Putamen (tissue), 1 donor: ENCODE measurements around the gene GPR108.

Source experiments
- DNase-seq: peaks from one replicate; pipeline ENCODE4 v3.0.0-alpha.2; 2016; ENCODE audit warnings: low spot score

GPR108 gene

DNA sequence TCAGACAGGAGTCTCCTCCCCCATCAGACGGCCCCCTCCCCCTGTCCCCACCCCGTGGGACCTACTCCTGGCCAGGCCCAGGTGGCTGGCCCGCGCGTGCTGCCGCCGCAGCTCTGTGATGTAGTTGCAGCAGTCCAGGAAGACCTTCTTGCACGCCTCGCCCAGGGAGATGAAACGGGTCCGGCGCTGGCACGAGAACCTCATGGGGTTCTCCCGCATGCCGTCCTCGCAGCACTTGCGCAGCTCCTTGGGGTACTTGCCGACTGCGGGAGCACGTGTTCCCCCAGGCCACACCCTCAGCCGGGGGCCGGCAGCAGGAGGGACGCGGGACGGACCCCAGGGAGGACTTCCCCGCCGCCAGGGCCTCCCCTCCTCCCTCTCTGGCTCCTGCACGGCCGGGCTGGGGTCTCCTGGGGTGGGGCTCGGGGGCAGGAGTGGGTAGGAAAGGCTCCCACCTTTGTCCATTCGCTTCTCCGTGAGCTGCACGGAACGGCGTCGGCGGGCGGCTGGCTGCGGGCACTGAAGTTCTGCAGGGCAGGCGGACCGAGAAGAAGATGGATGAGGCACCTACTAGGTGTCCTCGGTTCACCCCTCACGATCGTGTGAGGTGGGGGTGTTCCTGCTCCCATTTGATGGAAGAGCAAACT lies 30.2 kb downstream of the GPR108 start:
- DNase-seq = no peak

DNA sequence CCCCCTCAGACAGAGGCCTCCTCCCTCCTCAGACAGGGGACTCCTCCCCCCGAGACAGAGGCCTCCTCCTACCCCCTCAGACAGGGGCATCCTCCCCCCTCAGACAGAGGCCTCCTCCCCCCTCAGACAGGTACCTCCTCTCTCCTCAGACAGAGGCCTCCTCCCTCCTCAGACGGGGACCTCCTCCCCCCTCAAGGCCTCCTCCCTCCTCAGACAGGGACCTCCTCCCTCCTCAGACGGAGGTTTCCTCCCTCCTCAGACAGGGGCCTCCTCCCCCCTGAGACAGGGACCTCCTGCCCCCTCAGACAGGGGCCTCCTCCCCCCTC lies 30.8 kb downstream of the GPR108 start:
- no peak for DNase-seq

DNA sequence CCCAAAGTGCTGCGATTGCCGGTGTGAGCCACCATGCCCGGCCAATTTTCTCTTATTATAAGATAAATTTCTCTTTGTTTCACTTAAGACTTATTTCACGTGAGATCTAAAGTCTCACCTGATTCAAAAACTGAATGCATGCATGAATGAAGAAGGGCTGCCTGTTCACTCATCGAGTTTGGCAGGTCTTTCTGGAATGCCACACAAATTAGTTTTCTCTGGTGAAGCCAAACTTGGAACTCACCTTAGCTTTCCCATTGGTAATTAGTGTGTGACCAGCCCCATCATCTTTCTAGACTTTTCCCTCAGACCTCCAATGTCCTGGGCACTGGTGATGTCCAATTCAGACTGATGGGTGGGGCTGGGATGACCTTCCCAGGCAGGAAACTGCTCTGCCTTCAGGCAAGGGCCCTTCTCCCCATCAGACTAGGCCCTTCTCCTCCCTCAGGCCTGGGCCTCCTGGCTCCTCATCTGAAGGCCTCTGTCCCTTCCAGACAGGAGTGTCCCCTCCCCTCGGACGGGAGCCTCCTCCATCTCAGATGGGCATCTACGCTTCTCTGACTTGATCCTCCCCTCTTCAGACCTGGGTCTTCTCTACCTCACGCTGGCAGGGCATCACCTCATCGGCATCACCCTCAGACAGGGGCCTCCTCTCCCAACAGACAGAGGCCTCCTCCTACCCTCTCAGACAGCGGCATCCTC lies 31.3 kb downstream of the GPR108 start:
- no peak for DNase-seq

DNA sequence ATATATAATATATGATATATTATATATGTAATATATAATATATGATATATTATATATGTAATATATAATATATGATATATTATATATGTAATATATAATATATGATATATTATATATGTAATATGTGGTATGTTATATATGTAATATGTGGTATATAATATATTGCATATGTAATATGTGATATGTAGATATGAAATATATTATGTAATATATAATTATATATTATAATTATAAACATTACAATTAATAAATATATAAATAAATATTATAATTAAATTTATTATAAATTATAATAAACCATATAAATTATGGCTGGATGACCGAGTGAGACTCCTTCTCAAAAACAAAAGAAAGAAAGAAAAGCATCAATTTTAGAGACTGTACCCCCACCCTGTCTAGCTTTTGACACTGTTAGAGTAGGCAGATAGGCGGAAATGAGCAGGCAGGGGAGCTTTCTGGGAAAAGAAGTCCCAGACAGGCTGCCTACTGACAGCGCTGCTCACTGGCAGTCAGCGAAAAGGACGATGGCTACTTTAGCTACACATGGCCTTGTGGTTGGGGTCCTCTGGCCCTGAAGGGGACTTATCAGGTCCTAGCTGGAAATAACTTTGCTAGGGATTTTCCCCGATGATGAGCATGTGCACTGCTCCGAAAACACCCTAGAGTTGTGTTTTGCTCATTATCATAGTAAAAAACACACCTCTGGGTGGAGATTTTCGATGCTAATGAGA lies 36.6 kb downstream of the GPR108 start:
- DNase-seq = no peak

- DNase-seq = no peak
These were observed 37.4 kb downstream of the GPR108 start for GRCh38 chr19:6699935-6700334.

- DNase-seq = no peak
These were observed 40.1 kb downstream of the GPR108 start for GRCh38 chr19:6697291-6697690.

GRCh38 chr19:6696239-6696820 lies 41.0 kb downstream of the GPR108 start:
- no peak for DNase-seq

- no peak for DNase-seq
These were observed 43.1 kb downstream of the GPR108 start for GRCh38 chr19:6694147-6694815.

DNA sequence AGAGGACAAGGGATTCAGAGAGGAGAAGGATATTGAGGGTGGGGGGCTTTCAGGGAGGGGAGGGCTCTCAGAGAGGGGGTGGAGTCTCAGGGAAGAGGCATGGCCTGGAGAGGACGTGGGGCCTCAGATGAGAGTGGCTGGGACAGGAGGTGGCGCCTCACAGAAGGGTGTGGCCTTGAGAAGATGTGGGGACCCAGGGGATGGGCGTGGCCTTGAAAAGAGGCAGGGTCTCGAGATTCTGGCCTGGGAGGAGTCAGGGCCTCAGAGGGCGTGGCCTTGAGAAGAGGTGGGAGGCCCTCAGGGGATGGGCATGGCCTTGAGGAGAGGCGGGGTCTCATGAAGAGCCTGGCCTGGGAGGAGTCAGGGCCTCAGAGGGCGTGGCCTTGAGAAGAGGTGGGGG lies 43.7 kb downstream of the GPR108 start:
- DNase-seq = no peak

- no peak for DNase-seq
These were observed 44.3 kb downstream of the GPR108 start for GRCh38 chr19:6693056-6693471.

DNA sequence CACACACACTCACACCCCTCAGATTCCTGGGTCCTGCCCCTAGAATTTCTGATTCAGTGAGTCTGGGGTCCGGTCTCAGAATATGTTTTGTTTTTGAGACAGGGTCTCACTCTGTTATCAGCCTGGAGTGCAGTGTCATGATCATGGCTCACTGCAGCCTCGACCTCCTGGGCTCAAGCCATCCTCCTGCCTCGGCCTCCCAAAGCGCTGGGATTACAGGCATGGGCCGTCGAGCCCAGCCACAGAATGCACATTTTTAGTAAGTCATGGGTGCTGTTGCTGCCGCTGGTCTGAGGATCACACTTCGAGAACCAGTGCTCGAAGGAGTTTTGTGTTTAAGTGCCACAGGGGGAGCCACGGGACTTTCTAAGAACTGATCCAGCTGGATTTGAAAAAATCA lies 45.4 kb downstream of the GPR108 start:
- DNase-seq = no peak

DNA sequence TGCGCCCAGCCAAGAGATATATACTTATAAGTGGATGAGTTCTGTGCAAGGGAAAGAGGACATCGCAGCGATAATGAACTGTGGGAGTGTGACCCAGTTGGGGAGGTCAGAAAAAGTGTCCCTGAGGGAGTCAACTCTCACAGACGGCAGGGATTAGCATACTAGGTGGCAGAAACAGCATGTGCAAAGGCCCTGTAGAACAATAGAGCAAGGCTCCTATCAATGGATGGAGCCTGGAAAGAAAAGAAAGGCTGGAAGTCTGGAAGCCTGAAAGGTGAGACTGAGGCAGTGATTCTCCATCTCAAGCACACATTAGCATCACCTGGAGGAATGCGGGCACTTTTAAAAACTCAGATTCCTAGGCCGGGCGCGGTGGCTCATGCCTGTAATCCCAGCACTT lies 46.0 kb downstream of the GPR108 start:
- no peak for DNase-seq

- DNase-seq = no peak
These were observed 47.1 kb downstream of the GPR108 start for GRCh38 chr19:6690160-6690885.

DNA sequence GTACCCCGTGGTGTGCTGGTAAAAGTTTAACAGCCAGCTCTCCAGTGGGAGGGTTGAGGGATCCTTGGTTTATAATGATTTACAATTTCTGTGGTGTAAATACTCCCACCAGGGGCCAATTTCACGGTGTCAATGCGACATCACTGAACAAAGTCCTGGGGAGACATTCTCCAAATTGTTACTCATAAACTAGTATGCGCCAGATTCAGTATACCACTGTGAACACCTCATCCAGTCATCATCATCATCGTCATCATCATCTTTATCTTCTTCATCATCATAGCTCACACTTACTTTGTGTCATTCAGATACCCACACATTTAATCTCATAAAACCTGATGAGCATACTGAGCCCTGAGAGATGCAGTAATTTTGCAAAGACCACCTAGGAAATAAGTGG lies 50.3 kb downstream of the GPR108 start:
- DNase-seq = no peak

- DNase-seq = no peak
These were observed 50.8 kb downstream of the GPR108 start for GRCh38 chr19:6686628-6686975.

DNA sequence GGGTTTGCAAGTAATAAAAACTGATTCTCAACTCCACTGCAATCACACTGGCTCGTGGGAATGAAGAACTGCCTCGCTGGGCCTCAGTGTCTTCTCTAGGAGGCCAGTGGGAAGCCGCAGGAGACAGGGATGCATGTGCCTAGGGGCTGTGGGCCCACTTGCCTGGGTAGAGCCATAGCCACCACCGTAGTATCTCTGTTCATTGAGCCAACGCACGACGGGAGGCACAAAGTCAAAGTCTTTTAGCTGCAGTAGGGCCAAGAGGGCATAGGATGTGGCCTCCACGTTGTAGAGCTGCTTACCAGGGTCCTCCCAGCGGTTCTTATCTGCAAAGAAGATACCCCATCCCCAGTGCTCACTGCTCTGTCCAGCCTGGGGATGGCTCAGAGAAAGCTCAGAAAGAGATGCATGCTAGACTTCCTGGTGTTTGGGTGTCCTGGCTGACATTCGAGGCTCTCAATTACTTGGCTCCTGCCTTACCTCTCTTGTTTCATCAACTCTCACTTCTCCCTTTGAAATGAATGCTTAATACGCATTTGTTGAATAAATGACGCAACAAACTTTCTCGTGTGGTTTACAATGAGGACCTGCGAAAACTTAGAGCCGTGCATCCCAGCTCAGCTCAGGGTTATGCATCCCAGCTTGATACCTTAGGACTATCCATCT lies 51.3 kb downstream of the GPR108 start:
- no peak for DNase-seq

DNA sequence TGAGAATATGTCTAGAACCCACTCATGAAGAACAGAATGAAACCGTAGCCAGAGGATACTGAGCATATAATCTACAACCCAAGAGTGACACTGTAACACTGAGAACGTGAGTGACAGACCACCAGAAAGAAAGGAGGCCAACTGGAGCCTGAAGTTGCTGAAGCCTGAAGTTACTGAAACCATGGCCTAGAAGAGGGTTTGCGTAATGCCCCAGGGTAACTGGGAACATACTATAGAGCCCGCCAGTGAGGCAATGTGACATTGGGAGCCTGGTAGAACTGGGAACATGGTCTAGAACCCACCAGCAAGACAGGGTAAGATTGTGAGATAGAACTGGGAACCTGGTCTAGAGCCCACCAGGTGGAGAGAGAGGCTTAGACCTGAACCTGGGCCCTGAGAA lies 51.9 kb downstream of the GPR108 start:
- DNase-seq = no peak

DNA sequence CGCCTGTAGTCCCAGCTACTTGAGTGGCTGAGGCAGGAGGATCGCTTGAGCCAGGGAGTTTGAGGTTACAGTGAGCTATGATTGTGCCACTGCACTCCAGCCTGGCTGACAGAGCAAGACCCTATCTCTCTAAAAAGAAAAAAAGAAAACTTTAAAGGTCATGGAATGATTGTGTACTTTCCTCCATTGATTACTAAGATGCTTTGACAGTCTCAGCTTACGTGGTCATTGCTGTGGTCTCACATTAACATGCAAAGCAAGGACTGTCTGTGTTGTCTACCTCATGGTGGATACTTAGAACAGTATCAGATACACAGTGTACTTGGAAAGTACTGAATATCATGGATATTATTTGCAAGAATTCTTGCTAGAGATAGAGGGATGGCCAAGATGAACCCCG lies 53.4 kb downstream of the GPR108 start:
- no peak for DNase-seq

- no peak for DNase-seq
These were observed 54.7 kb downstream of the GPR108 start for GRCh38 chr19:6682607-6683128.

DNA sequence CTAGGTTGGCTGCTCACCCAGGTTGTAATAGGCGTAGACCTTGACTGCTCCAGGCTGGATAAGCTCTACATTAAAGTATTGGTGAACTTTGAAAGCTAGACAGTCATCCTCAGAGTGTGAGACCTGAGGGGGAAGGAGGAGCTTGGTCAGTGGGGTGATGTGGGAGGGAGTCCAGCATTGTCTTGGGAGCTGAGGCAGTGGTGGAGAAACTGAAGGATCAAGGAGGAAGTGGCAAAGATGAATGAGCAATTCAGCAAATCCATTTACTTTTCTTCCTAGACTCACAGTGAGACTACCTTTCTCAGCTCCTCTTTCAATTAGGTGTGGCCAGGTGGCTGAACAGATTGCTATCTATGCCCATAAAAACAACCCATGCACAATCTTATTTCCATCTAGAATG lies 57.2 kb downstream of the GPR108 start:
- no peak for DNase-seq
